ENCODE measurements around the gene POU6F2.

GRCh38 chr7:39446546-39446945 lies 468.8 kb downstream of the POU6F2 start:
- no peak for TF ChIP-seq CTCF (IDR thresholded peaks at IDR 0.05)
- TF ChIP-seq POLR2AphosphoS5 (IDR thresholded peaks at IDR 0.05) = no peak
- no peak for TF ChIP-seq POLR2A (IDR thresholded peaks at IDR 0.05)
